PC-9 (cell line): Measurements from ENCODE around the gene DRGX. TPM values are rescaled to one million over a fixed set of nuclear protein-coding genes. Genes with fewer than 3 reads are reported as not detected.

Experiments used
- BruUV-seq: library from RNA; stranded (reverse); fragments of 400-500 nt; replicated peaks from 2 replicates; lab custom pipeline; 2021; lab: Mats Ljungman, UMichigan
- CTCF ChIA-PET: fragments of 300-600 bp; sonication (Branson Sonifier 250); formaldehyde crosslinking; loops from one replicate; lab custom pipeline; 2022; ENCODE audit warnings: antibody characterized with exemption; lab: Charles Lee
- POLR2A ChIA-PET: fragments of 300-600 bp; sonication (Branson Sonifier 250); formaldehyde crosslinking; loops from one replicate; lab custom pipeline; 2022; ENCODE audit warnings: antibody characterized with exemption; ENCODE audit not compliant: unreplicated experiment; lab: Charles Lee
- DNase-seq, 2 experiments: peaks; one replicate each; pipeline versions ENCODE4 v3.0.0 to v3.0.0-alpha.2; 2015 to 2022; ENCODE audit warnings: mixed read lengths in 1 of 2
- H2AFZ ChIP-seq: fragments of 200-600 bp; sonication (generic); 2 replicates; pipeline ENCODE4 v1.8.1; 2017; ENCODE audit warnings: antibody characterized with exemption
- H3F3A ChIP-seq: fragments of 200-600 bp; sonication (generic); 2 replicates; pipeline ENCODE4 v1.8.1; 2017; ENCODE audit warnings: antibody characterized with exemption, mild to moderate bottlenecking, low read depth; ENCODE audit not compliant: insufficient read depth
- H3K27ac ChIP-seq: fragments of 200-600 bp; sonication (generic); 2 replicates; pipeline ENCODE4 v1.6.1; 2016; ENCODE audit warnings: mixed run types
- H3K27me3 ChIP-seq: fragments of 200-600 bp; sonication (generic); 2 replicates; pipeline ENCODE4 v1.6.1; 2016; ENCODE audit warnings: low read depth, mixed run types; ENCODE audit not compliant: insufficient read depth
- H3K36me3 ChIP-seq: fragments of 200-600 bp; sonication (generic); 2 replicates; pipeline ENCODE4 v1.6.1; 2016; ENCODE audit warnings: low read depth, mixed run types
- H3K4me1 ChIP-seq: fragments of 200-600 bp; sonication (generic); replicated peaks from 2 replicates; pipeline ENCODE4 v1.6.1; 2016; ENCODE audit warnings: mixed run types; ENCODE audit not compliant: insufficient read depth
- H3K4me2 ChIP-seq: fragments of 200-600 bp; sonication (generic); 2 replicates; pipeline ENCODE4 v1.6.1; 2017; ENCODE audit warnings: mixed run types
- H3K4me3 ChIP-seq: fragments of 200-600 bp; sonication (generic); 2 replicates; pipeline ENCODE4 v1.6.1; 2016; ENCODE audit warnings: mixed run types
- H3K79me2 ChIP-seq: fragments of 200-600 bp; sonication (generic); 2 replicates; pipeline ENCODE4 v1.6.1; 2017; ENCODE audit warnings: low read depth, mixed run types
- H3K9me2 ChIP-seq: fragments of 200-600 bp; sonication (generic); 2 replicates; pipeline ENCODE4 v1.8.1; 2017; ENCODE audit warnings: mild to moderate bottlenecking; ENCODE audit not compliant: insufficient read depth
- H3K9me3 ChIP-seq: fragments of 200-600 bp; sonication (generic); 2 replicates; pipeline ENCODE4 v1.8.1; 2016; ENCODE audit warnings: low read depth; ENCODE audit not compliant: insufficient read depth
- H4K20me1 ChIP-seq: fragments of 200-600 bp; sonication (generic); 2 replicates; pipeline ENCODE4 v1.8.1; 2017; ENCODE audit not compliant: insufficient read depth
- CTCF ChIP-seq: fragments of 200-600 bp; sonication (generic); conservative IDR thresholded peaks from 2 replicates; pipeline ENCODE4 v1.6.1; 2017; ENCODE audit warnings: mixed run types, antibody characterized with exemption, mild to moderate bottlenecking, moderate library complexity
- EZH2 ChIP-seq: fragments of 200-600 bp; sonication (generic); IDR thresholded peaks from 2 replicates; pipeline ENCODE4 v1.8.0; 2017; ENCODE audit warnings: antibody characterized with exemption, low read depth
- intact Hi-C: fragments of 100-400 bp; cut with micrococcal nuclease; formaldehyde crosslinking; loops from one replicate; pipeline ENCODE4 v1.10.0; 2022; ENCODE audit not compliant: unreplicated experiment
- total RNA-seq: library from RNA; stranded (reverse); gene quantifications from 2 replicates; pipeline ENCODE4 v1.2.3, GENCODE V29; 2021

The DRGX gene
- total RNA-seq, 1 experiment from 2014 or later: not detected

- no TSS peak for BruUV-seq
- Histone ChIP-seq H3K27ac (no peak overlapping the region), H4K20me1 (no peaks in the 10 kb centered on the region; the same call in 1 of the 2 replicates), H3K4me2 (no peak overlapping the region), H3K4me1 (no peaks in the 10 kb centered on the region), H3K9me3 (0 out of 2 replicates have a peak, but pooled peaks cover 3% of the 10 kb centered on the region), H3K9me2 (peaks cover 5% of the 10 kb centered on the region; the same call in 1 of the 2 replicates), H3K27me3 (peaks cover 44% of the 10 kb centered on the region; the same call in 1 of the 2 replicates), H3K79me2 (no peaks in the 10 kb centered on the region), H3K4me3 (no peak overlapping the region), H3F3A (no peaks in the 10 kb centered on the region), H2AFZ (no peak overlapping the region), H3K36me3 (no peaks in the 10 kb centered on the region)
- ChIA-PET POLR2A (no interaction called here), CTCF (no interaction called here)
- intact Hi-C loops: no loop called here
- TF ChIP-seq EZH2 (no peak), CTCF (no peak)
- DNase-seq: no peak
Measured at GRCh38 chr10:49356181-49356580, 39.7 kb downstream of the DRGX start.

- H3K79me2 ChIP-seq: no peaks in the 10 kb centered on the region
- no peaks in the 10 kb centered on the region; the same call in 1 of the 2 replicates for H4K20me1 ChIP-seq
- H3K36me3 ChIP-seq: no peaks in the 10 kb centered on the region
- H3K9me3 ChIP-seq: 0 out of 2 replicates have a peak, but pooled peaks cover 3% of the 10 kb centered on the region
- no peak overlapping the region for H2AFZ ChIP-seq
- POLR2A ChIA-PET: no interaction called here
- H3K27ac ChIP-seq: no peak overlapping the region
- H3F3A ChIP-seq: no peaks in the 10 kb centered on the region
- no peak overlapping the region for H3K4me2 ChIP-seq
- no peaks in the 10 kb centered on the region for H3K4me1 ChIP-seq
- peaks cover 40% of the 10 kb centered on the region; the same call in 1 of the 2 replicates for H3K27me3 ChIP-seq
- H3K4me3 ChIP-seq: no peak overlapping the region
- BruUV-seq: no TSS peak
- DNase-seq: no peak
- intact Hi-C loops: no loop called here
- CTCF ChIA-PET: no interaction called here
- H3K9me2 ChIP-seq: peaks cover 5% of the 10 kb centered on the region; the same call in 1 of the 2 replicates
- TF ChIP-seq EZH2: no peak
- TF ChIP-seq CTCF: no peak
Measured at GRCh38 chr10:49355221-49355620, 40.7 kb downstream of the DRGX start.

- ChIA-PET POLR2A (no interaction called here), CTCF (no interaction called here)
- H4K20me1 ChIP-seq: no peaks in the 10 kb centered on the region; the same call in 1 of the 2 replicates
- TF ChIP-seq CTCF (no peak), EZH2 (no peak)
- H3F3A ChIP-seq: no peaks in the 10 kb centered on the region
- no peak overlapping the region for H2AFZ ChIP-seq
- H3K4me3 ChIP-seq: no peak overlapping the region
- no peak overlapping the region for H3K27ac ChIP-seq
- H3K9me3 ChIP-seq: 0 out of 2 replicates have a peak, but pooled peaks cover 3% of the 10 kb centered on the region
- no peak for DNase-seq
- BruUV-seq: no TSS peak
- H3K79me2 ChIP-seq: no peaks in the 10 kb centered on the region
- H3K27me3 ChIP-seq: peaks cover 39% of the 10 kb centered on the region; the same call in 1 of the 2 replicates
- H3K4me1 ChIP-seq: no peaks in the 10 kb centered on the region
- peaks cover 5% of the 10 kb centered on the region; the same call in 1 of the 2 replicates for H3K9me2 ChIP-seq
- no peak overlapping the region for H3K4me2 ChIP-seq
- H3K36me3 ChIP-seq: no peaks in the 10 kb centered on the region
- intact Hi-C loops: no loop called here
Measured at GRCh38 chr10:49354593-49354992, 41.3 kb downstream of the DRGX start.
